22Rv1 (cell line): ENCODE measurements around the gene COL18A1.

Experiments
- CTCF ChIP-seq: fragments of 450-650 bp; IDR thresholded peaks from 2 replicates; pipeline ENCODE4 v1.5.1; 2017; ENCODE audit warnings: mild to moderate bottlenecking
- ZFX ChIP-seq: fragments of 450-650 bp; IDR thresholded peaks from 2 replicates; pipeline ENCODE4 v1.6.1; 2017; ENCODE audit warnings: antibody characterized with exemption, borderline replicate concordance

DNA sequence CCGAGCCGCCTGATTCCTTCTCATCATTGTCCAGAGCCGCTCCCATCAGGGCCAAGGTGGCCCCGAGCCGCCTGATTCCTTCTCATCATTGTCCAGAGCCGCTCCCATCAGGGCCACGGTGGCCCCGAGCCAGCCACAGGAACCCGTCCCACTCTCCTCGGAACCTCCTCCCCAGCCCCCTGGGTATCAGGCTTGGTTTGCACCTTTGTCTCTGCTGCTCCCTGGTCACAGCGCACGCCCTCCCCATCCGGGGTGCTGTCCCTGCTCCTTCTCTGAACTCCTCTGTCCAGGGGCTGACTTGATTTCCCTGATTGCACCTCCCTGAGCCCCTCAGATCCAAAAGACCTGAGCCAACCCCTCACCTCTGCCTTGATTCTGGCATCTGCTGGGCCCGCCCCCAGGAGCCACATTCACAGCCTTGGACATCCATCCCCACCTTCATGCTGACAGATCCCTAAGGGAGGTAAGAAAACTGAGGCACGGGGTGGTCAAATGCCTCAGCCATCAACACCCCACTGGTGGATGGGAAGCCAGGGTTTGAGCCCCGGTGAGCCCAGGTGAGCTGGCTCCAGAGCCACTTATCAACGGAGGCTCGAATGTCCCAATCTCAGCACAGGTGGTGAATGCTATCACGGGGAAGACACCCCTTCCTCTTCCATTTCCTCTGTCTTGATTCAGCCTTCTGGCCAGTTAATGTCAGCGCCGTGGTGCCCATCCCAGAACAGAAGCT lies 25.6 kb upstream of the COL18A1 start:
- TF ChIP-seq CTCF (no peak), ZFX (no peak)
